Posterior vena cava (tissue), 2 donors: ENCODE measurements around the gene CADPS. TPM values are rescaled to one million over a fixed set of nuclear protein-coding genes. Genes with fewer than 3 reads are reported as not detected.

Experiments used
- DNase-seq: peaks from one replicate; pipeline ENCODE4 v3.0.0-alpha.2; 2020; ENCODE audit warnings: low spot score
- intact Hi-C, 2 donors: fragments of 100-400 bp; cut with DNase I; formaldehyde crosslinking; loops; one replicate each; pipeline versions ENCODE4 v1.14.1 to v1.14.2; 2022 to 2023
- total RNA-seq, 2 donors: library from RNA; stranded (reverse); fragmentation: NEBNext Ultra II Directional; extraction: Animal tissue kit (Norgen Biotek cat#: 25700); gene quantifications; one replicate each; pipeline ENCODE4 v1.2.1, GENCODE V29; 2021
- donor health status: DM: yes; HTN: yes; CAD: no.
- donor health status: DM: yes; HTN: yes; CAD: no.

Gene CADPS
- total RNA-seq, 2 donors from 2014 or later = 1.6 to 2.2 TPM

DNA sequence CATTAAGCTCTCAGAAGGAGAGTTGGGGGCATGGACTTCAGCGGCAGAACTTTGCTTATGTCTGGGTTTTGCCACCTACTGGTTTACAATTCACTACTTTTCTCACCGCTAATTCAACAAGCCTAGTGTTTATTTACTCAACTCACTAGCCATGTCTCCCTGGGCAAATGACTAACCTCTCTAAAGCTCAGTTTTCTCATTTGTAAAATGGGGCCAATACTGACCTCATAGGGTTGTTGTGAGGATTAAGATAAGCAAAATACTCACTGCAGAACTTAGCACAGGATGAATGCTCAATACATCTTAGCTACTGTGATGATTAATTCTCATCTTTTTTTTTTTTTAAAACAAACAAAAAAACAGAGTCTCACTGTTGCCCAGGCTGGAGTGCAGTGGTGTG is 106.3 kb downstream of the CADPS start:
- intact Hi-C loops = no loop called here
- DNase-seq = no peak

DNA sequence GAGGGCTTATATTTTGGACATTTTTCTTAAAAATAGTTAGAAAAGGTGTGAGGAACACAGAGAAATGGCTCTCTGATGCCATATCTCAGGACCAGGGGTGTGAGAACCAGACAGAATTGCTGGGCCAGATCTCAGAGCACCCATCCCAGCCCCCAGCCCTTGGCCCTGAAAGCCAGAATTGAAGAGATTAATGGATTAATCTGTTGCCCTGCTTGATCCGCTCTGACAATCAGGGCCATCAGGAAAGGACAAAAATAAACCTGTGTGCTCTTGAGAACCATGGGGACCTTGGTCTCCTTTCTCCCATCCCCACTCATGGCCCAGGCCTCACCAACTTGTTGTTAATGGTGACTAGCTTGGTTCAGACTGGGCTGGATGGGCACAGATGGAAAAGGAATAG is 113.5 kb downstream of the CADPS start:
- no peak for DNase-seq
- intact Hi-C loops = no loop called here

DNA sequence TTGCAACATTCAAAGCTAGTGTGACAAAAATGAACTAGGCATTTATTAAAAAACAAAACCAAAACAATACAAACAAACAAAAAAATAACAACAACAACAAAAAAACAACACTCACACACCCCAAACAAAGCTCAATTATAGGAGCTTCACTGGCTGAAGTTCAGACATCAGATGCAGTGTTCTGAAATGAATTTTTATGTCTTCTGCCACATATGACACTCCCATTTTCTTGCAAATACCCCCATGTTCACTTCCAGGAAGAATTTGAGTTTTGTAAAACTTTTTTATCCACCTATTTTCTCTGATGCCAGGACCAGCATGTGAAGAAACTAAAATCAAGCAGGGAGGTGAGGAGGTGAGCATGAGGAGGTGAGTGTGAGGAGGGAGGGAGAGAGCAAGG is 113.9 kb downstream of the CADPS start:
- intact Hi-C loops = no loop called here
- no peak for DNase-seq

DNA sequence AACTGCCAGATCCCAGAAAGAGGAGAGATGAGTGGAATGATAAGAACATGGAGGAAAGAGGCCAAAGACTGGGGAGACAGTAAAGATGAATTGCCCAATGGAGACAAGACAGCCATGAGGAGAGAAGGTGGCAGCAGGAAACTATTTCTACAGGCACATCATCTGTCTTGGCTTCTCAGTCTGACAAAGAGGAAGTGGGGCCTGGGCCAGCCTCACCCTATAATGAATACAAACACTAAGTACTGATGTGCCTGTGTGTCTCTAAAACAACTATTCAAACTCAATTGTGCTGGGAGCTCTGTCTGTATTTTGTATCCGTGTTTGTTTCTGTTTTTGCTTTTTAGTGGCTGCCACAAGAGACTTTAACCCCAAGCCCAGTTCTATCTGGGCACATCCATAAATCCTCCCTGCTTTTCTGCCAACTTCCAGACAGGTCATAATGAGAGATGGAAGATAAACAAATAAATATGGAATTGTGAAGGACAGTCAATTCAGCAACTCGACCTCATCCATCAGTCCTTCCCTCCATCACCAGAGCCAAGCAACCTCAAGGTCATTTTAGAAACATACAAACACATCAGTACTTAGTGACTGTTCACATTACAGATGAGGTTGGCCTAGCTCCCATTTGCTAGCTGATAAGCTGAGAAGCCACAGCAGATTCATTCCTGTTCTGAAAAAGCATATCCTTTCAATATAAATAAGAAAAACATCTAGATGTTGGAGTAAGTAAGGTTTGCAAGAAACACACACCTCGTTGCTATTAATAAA is 116.7 kb downstream of the CADPS start:
- DNase-seq = no peak
- intact Hi-C loops = no loop called here

DNA sequence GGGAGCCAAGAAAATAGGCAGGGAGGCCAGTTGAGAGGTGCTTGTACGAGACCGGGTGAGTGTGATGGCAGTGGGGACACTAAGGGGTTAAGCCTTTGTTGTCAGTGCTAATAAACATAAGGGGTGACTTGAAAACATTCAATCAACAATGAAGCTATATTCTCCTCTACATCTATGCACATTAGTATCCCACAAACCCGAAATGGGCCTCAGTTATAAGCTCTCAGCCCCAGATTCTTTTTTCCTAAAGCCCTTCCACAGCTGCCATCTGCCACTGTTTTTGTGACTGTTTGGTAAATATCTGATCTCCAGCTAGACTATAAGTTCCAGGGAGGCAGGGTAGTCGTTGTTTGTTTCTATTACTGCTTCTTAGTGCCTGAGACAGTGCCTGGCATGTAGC is 118.2 kb downstream of the CADPS start:
- DNase-seq = no peak
- intact Hi-C loops = no loop called here

DNA sequence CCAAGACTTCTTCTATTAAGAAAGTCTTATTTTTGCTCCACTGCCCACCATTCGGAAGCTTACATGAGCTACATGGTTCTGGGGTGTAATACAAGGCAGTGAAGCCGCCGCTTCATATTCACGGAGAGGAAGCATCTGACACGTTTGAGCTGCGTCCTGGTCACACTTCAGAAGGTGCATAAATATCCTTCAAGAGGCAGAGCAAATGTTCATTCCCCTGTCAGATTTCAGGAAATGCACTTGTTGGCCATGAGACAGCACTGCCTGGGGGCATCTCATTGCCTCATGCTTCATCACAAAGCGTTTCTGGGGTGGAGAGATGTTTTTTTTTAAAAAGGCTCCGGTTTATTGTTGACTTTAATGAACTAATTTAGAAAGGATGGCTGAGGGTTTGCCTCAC is 119.9 kb downstream of the CADPS start:
- no peak for DNase-seq
- intact Hi-C loops = no loop called here

DNA sequence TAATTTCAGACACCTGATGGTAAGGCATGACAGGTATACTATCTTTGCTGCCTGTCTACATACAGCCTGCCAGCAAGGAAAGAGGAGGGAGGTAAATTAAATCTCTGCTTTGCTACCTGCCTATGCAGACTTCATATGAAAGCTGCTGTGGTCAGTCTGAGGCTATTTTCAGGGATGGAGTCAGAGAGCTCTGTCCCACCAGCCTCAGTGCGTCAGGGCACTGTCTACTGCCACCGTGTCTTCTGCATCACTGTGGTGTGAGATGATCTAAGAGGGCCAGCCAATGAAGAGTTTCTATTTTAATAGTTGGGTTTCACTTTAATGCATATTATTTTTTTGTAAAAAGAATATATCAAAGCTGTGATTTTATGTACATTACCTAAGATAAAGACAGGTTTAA is 125.6 kb downstream of the CADPS start:
- DNase-seq = no peak
- intact Hi-C loops = loop anchor here in 1 of 2 donors (2.0 kb wide), 1 partner anchor 73 kb away; no protein-coding TSS in a partner anchor

DNA sequence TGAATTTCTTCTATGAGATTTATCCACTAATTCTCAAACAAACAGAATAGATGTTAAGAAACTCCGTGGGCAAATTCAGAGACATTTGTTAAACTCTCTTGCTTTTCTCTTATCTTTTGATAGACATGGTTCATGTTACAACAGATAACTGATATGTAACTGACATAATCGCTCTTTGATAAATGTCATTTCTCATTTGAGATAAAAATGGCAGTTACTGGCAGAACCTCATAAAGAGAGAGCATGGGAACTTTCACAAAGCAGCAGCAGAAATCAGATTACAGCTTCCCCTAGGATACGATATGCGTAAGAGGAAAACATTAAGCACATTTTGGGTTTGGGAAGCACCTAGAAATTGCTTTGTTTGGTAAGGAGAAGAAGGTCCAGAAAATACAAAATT is 126.1 kb downstream of the CADPS start:
- intact Hi-C loops = loop anchor here in 1 of 2 donors (2.0 kb wide), 1 partner anchor 74 kb away; no protein-coding TSS in a partner anchor
- DNase-seq = no peak

DNA sequence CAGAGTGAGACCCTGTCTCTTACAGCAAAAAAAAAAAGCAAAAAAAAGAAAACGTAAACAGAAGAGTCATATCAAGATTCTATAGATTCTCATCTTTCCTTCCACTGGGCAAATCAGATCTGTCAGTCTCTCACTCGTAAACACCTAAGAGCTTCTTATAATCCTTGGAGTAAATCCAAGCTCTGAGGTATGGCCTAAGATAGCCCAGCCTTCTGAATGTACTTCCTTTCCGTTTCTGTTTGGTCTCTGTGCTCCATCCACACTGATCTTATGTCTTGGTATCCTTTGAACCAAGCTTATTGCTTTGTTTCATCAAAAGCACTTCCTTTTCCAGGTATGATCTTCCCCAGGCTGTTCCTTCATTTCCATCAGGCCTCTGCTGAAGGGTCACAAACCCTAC is 137.8 kb downstream of the CADPS start:
- intact Hi-C loops = no loop called here
- DNase-seq = no peak

DNA sequence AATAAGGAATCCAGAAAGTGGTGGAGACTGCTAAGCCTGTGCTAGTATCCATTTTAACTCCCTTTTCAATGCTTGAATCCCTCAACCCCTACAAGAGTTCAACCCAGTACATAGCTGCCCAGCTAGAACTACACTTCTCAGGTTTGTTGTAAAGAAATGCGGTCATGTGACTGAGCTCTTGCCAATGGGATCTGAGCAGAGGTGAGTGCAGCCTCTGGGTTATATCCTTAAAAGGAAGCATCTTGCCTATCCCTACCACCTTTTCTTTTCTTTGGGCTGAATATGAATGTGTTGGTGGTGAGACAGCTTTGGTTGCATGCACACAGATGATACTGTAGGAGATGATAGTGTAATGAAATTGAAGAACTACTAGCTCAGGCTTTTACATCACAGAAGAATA is 139.7 kb downstream of the CADPS start:
- no peak for DNase-seq
- intact Hi-C loops = no loop called here

DNA sequence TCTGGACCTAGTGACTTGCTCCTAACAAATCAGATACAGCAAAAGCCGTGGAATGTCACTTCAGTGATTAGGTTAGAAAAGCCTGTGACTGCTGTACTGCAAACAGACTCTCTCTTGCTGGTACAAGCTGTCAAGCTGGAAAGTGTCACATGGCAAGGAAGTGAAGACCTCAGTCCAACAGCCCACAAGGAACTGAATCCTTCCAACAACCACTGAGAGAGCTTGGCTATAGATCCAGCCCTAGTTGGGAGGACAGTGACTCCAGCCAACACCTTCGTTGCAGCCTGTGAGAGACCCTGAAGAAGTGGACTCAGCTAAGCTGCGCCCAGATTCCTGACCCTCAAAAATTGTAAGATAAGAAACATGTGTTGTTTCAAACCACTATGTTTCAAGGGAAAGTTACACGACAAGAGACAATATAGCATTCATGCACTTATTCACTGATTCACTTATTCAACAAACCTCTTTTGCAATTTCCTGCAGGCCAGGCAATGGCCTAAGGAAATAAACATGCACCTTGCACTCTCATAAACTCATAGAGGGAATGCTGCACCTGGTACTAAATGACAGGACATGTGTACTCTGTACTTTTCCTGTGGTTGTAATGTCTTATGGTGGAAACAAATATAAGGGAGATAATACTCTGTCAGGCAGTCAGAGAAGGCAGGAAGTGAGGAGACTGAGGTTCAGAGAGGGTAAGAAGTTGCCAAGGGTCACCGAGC is 142.9 kb downstream of the CADPS start:
- intact Hi-C loops = no loop called here
- DNase-seq = no peak

DNA sequence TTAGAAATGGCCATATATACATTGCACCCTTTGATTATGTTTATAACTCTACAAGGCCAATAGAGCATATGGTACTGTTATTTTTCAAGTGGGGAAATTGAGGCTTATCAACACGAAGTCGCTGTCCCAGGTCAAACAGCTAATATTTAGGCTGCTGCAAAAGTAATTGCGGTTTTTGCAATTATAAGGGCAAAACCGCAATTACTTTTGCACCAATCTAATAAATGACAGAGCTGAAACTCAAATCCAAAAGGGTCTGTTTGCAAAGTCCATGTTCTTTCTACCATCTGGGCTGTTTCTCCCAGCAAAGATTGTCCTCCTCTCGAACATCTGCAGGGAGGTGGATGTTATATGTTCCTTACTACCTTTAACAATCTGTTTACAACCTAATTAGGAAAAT is 147.2 kb downstream of the CADPS start:
- intact Hi-C loops = no loop called here

DNA sequence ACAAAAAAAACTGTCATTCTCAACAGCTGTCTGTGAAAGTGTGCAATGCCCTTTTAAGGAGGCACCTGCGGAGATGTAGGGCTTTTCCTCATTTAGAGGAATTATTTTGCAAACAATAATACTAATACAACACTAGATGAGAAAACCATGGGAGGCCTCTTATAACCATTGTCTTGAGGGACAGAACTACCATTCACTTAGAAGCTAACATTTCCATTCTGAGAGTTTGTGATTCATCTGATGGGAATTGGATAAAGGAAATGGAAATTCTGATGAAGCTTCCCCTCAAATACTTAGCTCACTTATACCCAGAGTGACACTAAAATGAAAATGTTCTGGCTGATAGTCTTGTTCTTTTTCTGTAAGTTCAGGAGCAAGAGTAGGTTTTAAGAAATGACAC is 147.7 kb downstream of the CADPS start:
- intact Hi-C loops = no loop called here
- no peak for DNase-seq

More for the DNA sequence above, 147.2 kb downstream of the CADPS start:
- DNase-seq = no peak

DNA sequence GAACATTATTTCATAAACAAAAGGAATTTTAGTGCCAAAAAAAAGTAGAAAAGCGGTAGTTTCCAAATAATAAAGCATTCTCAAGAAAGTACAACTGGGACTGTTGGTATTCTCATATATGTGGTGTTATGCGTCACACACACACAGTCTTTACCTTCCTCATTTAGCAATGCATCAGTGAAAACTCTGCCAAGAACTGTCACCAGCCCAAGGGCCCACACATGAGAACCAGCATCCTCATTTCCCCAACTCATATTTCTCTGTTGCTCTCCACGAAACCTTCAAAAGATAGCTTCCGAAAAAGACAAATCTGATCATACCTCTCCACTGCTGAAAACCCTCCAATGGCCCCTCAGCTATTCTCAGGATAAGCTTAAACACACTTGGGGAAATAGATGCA is 150.7 kb downstream of the CADPS start:
- intact Hi-C loops = no loop called here
- no peak for DNase-seq

DNA sequence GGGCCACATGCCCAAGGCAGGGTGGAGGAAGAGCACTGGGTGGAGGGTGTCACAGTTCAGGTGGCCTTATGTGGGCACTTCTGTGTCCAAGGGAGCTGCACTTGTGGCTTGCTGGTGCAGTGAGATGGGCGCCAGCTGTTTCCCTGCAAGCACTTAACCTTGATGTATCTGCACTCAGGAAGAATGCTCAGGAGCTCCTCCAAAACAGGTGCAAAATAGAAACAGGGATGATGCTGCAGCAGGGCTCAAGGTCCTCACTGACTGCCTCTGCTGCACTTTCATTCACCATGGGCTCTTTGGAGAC is 151.3 kb downstream of the CADPS start:
- intact Hi-C loops = no loop called here

DNA sequence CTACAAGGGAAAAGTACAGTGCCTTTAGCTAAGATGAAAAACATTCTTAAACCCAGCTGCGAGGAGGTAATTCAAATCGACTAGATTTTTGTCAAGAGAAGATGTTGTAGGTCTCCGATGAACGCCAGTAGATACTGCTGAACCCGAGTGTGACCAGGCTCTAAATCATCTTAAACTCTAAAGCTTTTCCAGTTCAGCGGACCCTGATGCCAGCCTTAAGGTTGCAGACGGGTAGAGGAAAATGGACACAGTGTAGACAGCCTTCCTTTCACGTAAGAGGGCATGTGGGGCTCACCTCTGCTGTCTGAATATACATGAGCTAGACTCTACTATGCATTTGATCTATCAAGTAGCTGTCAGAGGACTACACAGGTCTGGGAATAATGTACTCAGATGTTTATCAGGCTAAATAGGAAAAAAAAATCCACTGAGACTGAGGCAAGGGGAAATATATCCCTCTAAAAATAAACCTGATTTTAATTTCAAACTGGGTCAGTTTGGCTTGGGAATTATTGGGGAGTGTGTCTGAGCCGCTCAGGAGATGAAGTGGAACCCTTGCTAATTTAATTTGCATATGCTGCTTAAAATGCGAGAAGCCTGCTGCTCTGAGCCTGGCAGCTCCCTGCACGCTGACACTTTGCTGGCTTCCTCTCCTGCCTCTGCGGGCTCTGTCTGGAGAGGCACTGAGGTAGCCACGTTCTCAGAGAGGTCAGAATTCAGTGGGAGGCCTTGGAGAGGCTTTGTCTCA is 151.9 kb downstream of the CADPS start:
- DNase-seq = no peak
- intact Hi-C loops = no loop called here

More for the DNA sequence above, 151.3 kb downstream of the CADPS start:
- no peak for DNase-seq

DNA sequence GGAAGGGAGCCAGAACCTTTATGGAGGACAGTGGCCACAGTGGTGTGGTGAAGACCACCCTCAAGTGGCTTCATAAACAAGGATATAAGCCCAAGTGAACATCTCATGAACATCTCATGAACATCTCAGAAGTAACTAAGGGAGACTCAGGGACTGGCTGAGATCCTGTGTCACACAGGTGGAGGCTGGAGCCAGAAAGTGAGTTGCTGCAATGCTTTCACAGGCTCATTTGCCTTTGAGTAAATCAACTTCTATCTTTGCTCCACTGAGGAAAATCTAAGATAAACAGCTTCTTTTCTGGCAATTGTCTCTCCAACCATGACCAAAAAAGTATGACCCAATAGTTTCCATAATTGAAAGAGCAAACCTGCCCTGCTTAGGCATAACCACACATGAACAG is 152.9 kb downstream of the CADPS start:
- no peak for DNase-seq
- intact Hi-C loops = no loop called here

DNA sequence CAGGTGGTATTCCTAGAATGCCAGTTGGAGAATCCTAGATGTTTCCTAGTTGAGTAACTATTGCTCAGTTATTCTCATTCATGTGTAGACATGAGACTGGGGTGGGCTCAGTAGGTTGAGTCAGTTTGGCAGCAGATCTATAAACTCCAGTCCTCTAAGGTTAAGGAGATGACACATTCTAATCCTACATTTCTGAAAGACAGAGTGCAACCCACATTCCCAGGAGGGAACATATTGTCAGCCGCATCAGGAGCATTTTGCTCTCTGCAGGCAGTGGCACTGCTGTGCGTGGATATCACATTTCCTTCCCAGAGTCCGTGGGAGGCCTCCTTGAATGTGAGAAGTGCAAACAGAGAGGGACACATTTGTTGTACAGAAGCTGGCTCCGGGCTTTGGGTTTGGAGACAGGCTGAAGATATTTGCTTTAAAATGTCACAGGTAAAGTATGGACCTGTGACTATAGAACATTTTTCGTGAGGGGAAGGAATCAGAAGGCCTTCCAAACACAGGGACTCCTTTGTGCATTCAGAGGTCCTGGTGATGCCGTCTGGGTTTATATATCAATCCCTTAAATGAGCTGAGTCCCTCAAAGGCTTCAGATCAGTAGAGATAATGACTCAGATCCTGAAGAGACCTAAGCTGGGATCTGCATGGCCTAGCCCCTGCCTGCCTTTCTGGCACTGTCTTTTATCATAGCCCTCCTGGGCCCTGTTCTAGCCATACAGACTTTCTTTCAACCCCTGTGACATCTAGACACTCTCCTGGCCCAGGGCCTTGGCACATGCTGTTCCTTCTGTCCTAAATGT is 156.5 kb downstream of the CADPS start:
- intact Hi-C loops = no loop called here
- no peak for DNase-seq

DNA sequence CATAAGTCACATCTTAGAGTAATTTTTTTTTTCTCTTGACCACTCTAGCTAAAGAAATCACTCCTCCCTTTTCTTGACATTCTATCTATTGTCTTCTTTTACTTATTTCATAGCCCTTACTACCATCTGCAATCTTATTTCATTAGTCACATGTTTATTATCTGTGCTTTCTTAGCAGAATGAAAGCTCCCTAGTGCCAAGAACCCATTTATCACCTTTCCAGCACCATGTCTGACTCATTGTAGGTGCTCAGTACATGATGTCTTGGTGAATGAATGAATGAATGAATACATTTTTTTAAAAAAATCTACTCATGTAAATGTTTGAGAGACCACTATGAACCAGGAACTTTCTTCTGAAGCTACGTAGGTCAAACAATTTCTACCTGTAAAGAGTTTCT is 157.2 kb downstream of the CADPS start:
- intact Hi-C loops = no loop called here
- no peak for DNase-seq

DNA sequence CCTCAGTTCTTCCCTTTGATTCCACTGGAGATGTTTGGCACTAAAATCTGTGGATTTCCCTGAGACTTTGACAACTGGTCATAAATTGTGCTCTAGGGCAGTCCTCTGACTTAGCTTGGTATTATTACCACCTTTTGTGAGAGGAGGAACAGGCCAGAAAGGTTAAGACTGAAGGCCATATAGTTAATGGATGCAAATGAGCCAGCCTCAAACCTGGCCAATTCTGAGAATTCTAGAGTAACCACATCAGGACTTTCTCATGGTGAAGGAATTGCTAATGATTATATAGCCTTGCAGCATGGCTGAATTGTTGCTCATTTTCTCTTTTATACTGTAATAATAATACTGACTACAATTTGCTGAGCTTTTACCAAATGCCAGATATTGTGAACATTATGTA is 162.5 kb downstream of the CADPS start:
- intact Hi-C loops = no loop called here

More for the DNA sequence above, 162.5 kb downstream of the CADPS start:
- no peak for DNase-seq
